GM06990 (cell line): ENCODE results near the gene SMDT1.

Experiments
- DNase-seq: peaks from one replicate; pipeline ENCODE4 v3.0.0-alpha.2; 2011; ENCODE audit not compliant: insufficient read length; ENCODE audit errors: extremely low read depth
- H3K27me3 ChIP-seq: replicated peaks from 2 replicates; pipeline ENCODE4 v1.6.0; 2011; ENCODE audit warnings: low read length; ENCODE audit not compliant: control insufficient read depth, insufficient read depth
- H3K36me3 ChIP-seq: 2 replicates; pipeline ENCODE4 v1.5.1; 2011; ENCODE audit warnings: low read length; ENCODE audit not compliant: control insufficient read depth, insufficient read depth
- H3K4me3 ChIP-seq: replicated peaks from 2 replicates; pipeline ENCODE4 v1.5.1; 2011; ENCODE audit warnings: low read depth, mild to moderate bottlenecking, control low read depth, low read length
- TF ChIP-seq, protein P1 (sequence below): IDR thresholded peaks from 2 replicates; pipeline ENCODE4 v1.5.1; 2011; ENCODE audit warnings: low read length, control low read depth, mild to moderate bottlenecking, inconsistent platforms; ENCODE audit not compliant: insufficient read depth, poor library complexity, severe bottlenecking

The SMDT1 gene, protein sequence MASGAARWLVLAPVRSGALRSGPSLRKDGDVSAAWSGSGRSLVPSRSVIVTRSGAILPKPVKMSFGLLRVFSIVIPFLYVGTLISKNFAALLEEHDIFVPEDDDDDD

DNA sequence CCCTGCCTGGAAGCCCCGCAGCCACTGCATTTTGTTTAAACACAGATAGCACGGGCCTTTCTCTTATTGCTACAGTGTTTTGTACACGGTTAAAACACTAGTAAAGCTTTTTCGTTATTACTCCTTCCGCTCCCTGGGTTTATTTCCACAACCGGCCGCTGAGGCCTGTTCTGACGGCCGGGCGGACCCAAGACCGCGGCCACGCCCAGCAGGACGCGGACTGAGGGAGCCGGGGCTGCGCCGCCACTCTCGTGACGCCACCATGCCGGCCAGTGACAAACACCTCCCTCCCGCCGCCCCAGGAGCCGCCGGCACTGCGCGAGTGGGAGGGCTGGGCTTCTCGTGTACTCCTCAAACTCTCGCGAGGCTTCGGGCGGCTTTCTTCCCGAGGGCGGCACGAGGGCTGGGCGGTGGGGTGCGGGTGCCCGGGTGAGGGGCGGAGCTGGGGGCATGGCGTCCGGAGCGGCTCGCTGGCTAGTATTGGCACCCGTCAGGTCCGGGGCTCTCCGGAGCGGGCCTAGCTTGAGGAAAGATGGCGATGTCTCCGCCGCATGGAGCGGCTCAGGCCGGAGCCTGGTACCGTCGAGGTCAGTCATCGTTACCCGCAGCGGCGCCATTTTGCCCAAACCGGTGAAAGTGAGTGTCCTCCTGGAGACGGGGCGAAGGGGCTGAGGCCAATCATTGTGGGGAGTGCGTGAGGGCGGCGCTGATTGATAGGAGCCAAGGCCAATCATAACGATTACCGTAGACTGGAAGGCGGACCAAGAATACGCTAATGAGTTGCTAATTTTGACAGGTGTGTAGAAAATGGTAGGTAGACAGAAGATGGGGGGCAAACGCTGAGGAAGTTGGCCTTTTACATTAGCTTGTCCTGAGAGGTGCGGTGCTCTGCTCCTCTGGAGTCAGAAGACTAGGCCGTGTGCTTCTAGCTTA, at the start of gene SMDT1:
TSS of gene SMDT1 (plus strand) at position 382 of the 933 bp plus-strand sequence. CDS start at position 451, 69 bp downstream.
- Histone ChIP-seq H3K36me3 (peaks cover 8% of the 10 kb centered on the region), H3K27me3 (no peaks in the 10 kb centered on the region), H3K4me3 (peak within 1 kb of the TSS; percentile 90)
- peak; percentile 99 for DNase-seq
- TF ChIP-seq, protein P1, sequence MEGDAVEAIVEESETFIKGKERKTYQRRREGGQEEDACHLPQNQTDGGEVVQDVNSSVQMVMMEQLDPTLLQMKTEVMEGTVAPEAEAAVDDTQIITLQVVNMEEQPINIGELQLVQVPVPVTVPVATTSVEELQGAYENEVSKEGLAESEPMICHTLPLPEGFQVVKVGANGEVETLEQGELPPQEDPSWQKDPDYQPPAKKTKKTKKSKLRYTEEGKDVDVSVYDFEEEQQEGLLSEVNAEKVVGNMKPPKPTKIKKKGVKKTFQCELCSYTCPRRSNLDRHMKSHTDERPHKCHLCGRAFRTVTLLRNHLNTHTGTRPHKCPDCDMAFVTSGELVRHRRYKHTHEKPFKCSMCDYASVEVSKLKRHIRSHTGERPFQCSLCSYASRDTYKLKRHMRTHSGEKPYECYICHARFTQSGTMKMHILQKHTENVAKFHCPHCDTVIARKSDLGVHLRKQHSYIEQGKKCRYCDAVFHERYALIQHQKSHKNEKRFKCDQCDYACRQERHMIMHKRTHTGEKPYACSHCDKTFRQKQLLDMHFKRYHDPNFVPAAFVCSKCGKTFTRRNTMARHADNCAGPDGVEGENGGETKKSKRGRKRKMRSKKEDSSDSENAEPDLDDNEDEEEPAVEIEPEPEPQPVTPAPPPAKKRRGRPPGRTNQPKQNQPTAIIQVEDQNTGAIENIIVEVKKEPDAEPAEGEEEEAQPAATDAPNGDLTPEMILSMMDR = no peak

DNA sequence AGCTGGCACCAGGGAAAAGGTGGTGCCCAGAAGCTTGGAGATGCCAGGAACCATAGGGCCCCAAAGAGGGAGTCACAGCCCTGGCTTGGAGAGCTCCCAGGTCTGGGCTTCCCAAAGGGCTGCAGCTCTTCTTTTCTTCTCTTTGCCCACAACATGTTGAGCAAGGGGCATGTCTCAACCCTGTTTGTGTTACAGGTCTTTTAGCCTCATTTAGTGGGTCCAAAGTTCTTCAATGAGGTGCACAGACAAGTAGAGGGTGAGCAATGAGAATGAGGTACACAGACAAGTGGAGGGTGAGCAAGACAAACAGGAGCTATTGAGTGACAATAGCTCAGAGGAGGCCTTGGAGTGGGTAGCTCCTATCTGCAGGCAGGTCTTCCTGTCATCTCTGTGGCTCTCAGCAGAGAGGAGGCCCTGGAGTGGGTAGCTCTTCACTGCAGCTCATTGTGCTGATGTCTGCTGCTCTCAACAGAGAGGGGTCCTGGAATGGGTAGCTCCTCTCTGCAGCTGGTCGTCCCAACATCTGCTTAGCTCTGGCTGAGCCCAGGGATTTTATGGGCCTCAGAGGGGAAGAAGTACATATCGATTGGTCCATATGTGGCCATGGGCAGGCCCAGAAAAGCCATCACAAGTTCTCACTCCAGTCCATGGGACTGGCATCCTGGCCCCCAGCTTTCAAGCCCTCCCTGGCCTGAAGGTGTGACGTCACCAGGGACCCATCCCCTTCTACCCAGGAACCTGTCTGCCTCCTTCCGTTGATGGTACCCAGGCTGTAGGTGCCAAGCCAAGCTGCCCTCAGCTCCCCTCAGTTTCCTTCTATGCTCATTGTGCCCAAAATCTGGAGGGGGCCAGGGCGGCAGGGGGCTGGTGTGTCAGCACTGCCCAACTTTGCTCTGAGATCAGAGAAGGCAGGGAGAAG, 46.0 kb upstream of the SMDT1 start:
- no peak overlapping the region for H3K4me3 ChIP-seq
- TF ChIP-seq, protein P1 = no peak
- H3K27me3 ChIP-seq = no peaks in the 10 kb centered on the region
- H3K36me3 ChIP-seq = no peaks in the 10 kb centered on the region
- peak; percentile 23 for DNase-seq

DNA sequence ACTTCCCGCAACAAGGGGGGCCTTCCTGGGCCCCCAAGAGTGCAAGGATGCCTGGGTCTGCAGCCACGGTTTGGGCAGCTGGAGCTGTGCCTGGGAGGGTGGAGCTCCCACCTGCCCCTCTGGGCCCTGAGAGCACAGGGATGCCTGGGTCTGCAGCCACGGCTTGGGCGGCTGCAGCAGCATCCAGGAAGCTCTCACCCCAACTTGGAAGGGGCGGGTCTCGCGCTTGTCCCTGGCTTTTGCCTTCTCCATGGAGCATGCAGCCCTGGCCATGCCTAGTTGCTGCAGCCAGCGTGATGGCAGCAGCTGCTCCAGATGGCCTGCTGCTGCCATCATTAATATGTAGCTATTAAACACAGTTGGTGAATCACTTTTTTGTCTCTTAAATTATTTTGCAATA, 44.2 kb upstream of the SMDT1 start:
- Histone ChIP-seq H3K36me3 (no peaks in the 10 kb centered on the region), H3K4me3 (no peak overlapping the region), H3K27me3 (no peaks in the 10 kb centered on the region)
- TF ChIP-seq, protein P1 = no peak
- DNase-seq = no peak

DNA sequence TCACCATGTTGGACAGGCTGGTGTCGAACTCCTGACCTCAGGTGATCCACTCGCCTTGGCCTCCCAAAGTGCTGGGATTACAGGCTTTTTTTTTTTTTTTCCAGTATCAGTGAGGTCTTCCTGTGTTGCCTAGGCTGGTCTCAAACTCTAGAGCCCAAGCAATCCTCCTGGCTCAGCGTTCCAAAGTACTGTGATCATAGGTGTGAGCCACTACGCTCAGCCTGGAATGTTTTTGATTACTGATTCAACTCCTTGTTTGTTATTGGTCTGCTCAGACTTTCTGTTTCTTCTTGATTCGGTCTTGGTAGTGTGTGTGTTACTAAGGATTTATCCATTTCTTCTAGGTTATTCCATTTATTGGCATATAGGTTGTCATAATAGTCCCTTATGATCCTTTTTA, 40.2 kb upstream of the SMDT1 start:
- DNase-seq = no peak
- Histone ChIP-seq H3K4me3 (no peak overlapping the region), H3K27me3 (no peaks in the 10 kb centered on the region), H3K36me3 (no peaks in the 10 kb centered on the region)
- TF ChIP-seq, protein P1 = no peak

DNA sequence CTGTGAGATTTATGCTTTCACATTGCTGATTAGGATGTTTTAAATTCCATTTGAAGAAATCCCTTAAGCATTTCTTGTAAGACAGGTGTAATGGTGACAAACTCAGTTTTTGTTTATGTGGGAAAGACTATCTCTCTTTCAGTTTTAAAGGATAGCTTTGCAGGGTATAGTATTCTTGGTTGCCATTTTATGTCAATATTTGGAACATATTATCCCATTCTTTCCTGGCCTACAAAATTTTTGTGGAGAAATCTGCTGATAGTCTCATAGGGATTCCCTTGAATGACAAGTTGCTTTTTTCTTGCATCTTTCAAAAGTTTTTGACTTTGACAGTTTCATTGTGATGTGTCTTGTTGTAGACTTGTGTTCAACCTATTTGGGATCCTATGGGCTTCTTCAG, 37.7 kb upstream of the SMDT1 start:
- no peak overlapping the region for H3K4me3 ChIP-seq
- H3K27me3 ChIP-seq = no peaks in the 10 kb centered on the region
- no peak for DNase-seq
- H3K36me3 ChIP-seq = no peaks in the 10 kb centered on the region
- TF ChIP-seq, protein P1 = no peak
